Muscle layer of colon (tissue), 2 donors: Measurements from ENCODE around the gene FLT1.

Experiments used
- H3K27ac ChIP-seq: one replicate; pipeline ENCODE4 v1.7.0; 2013; ENCODE audit warnings: low read depth, mild to moderate bottlenecking, low read length, moderate library complexity
- H3K27me3 ChIP-seq, 2 donors: one replicate each; pipeline ENCODE4 v1.7.0; 2013; ENCODE audit warnings: low read length in 2 of 2, mild to moderate bottlenecking in 2 of 2; ENCODE audit not compliant: insufficient read depth in 2 of 2, control insufficient read depth in 1 of 2
- H3K36me3 ChIP-seq: one replicate; pipeline ENCODE4 v1.7.0; 2013; ENCODE audit warnings: mild to moderate bottlenecking, low read length; ENCODE audit not compliant: insufficient read depth
- H3K4me1 ChIP-seq: one replicate; pipeline ENCODE4 v1.7.0; 2013; ENCODE audit warnings: mild to moderate bottlenecking, low read length; ENCODE audit not compliant: insufficient read depth
- H3K4me3 ChIP-seq, 2 donors: one replicate each; pipeline ENCODE4 v1.7.0; 2013; ENCODE audit warnings: low read length in 2 of 2, low read depth in 1 of 2, mild to moderate bottlenecking in 1 of 2, moderate library complexity in 1 of 2
- H3K9ac ChIP-seq: one replicate; pipeline ENCODE4 v1.7.0; 2013; ENCODE audit warnings: low read length
- H3K9me3 ChIP-seq: one replicate; pipeline ENCODE4 v1.7.0; 2013; ENCODE audit warnings: mild to moderate bottlenecking, low read length
- donor health status: abdominal sarcoma.
- donor health status: Adenocarcinoma of cecum.

The FLT1 gene

DNA sequence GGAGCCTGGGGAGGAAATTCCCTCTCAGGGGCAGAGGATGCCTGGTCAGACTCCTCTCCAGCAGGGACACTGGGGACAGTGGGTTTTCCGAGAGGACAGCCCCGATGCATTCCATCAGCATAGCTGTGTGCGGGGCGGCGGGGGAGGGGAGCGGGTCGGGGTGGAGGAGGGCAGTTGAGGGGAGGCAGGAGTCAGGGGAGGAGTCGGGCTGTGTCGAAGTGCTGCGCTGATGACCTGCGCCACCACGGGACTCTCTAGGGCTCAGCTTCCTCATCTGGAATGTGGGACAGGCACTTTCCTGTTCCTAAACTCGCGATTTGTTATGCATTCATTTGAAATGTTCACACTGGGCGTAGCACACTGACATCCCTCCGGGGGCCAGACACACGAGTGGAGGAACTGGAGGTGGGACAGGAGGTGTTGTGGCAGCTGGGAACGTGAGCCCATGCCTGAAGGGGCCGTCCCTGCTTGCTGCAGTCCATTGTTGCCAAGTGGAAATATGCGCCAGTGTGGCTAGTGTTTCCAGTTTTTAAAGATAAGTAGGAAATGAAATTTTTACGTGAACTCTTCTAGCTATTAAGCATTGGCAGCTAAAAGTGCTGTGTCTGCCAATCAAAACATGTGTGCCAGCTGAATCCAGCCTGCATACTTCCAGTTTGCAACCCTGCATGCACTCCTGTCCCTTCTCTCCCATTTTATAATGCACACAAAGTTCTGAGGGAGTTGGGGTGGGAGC, 43.3 kb downstream of the FLT1 start:
- Histone ChIP-seq H3K9ac (no peak overlapping the region), H3K36me3 (no peaks in the 10 kb centered on the region), H3K4me3 (no peak overlapping the region), H3K27ac (no peak overlapping the region), H3K27me3 (no peaks in the 10 kb centered on the region), H3K4me1 (no peaks in the 10 kb centered on the region), H3K9me3 (no peaks in the 10 kb centered on the region)

DNA sequence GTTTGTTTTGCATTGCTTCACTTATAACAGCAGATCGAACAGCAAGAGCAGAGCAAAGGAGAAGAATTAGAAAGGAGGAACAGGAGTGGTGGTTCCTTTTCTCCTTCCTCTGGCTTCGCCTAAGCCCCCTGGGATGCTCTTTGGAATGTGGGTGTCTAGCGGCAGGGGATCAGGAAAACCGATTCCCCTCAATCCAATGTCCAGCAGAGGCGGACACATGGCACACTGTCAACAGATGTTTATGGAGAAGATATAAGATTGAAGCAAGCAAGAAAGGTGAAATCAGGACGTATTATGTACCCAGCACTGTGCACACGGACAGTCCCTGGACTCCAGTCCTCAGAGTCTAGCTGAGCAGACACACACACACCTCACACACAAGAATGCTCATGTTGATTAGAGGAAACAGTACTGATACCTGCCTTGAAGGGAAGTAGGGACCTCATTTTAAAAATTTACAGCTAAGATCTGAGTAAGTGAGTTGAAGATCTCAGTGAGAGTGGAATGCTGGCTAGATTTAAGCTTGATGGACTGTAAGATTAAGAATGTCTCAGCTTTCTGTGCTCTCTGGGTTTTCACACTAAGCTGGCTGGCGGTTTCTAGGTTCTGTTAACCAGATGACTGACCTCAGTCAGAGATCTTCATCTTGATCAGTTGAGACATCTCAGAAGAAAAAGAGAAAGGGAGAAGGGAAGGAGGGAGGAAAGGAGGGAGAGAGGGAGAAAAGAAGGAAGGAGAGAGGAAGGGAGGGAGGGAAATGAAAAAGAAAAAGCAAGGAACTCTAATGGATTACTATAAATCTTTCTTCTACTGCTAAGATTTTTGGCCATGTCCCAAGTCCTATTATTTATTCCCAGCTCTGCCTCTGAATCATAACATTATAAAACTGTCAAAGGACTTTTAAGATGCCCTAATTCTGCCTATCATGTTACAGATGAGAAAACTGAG, 44.8 kb downstream of the FLT1 start:
- Histone ChIP-seq H3K4me3 (no peak overlapping the region), H3K9me3 (no peaks in the 10 kb centered on the region), H3K27ac (no peak overlapping the region), H3K36me3 (no peaks in the 10 kb centered on the region), H3K4me1 (no peaks in the 10 kb centered on the region), H3K27me3 (no peaks in the 10 kb centered on the region), H3K9ac (no peak overlapping the region)

DNA sequence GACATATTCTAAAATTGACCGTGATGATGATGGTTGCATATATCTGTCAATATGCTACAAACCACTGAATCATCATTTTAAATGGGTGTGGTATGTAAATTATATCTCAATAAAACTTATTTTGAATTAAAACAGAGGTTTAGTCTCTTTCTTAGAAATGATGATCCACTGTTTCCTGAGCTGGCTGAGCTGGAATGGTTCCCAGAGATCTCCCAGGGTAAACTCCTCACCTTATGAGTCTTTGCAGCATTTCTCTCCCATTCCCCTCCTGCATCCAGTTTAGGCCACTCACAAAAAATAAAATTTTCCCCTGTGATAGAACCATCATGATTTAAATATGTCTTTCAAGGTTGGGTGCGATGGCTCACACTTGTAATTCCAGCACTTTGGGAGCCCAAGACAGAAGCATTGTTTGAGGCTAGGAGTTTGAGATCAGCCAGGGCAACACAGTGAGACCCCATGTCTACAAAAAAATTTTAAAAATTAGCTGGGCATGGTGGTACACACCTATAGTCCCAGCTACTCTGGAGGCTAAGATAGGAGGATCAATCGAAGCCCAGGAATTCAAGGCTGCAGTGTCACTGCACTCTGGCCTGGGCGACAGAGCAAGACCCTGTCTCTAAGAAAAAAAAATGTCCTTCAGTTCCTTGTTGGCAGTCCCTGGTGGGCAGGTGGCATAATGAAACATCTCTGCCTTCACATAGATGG, 46.1 kb downstream of the FLT1 start:
- H3K9me3 ChIP-seq, result no peaks in the 10 kb centered on the region
- H3K27me3 ChIP-seq, result no peaks in the 10 kb centered on the region
- no peaks in the 10 kb centered on the region for H3K4me1 ChIP-seq
- no peak overlapping the region for H3K4me3 ChIP-seq
- H3K9ac ChIP-seq, result no peak overlapping the region
- no peaks in the 10 kb centered on the region for H3K36me3 ChIP-seq
- H3K27ac ChIP-seq, result no peak overlapping the region

DNA sequence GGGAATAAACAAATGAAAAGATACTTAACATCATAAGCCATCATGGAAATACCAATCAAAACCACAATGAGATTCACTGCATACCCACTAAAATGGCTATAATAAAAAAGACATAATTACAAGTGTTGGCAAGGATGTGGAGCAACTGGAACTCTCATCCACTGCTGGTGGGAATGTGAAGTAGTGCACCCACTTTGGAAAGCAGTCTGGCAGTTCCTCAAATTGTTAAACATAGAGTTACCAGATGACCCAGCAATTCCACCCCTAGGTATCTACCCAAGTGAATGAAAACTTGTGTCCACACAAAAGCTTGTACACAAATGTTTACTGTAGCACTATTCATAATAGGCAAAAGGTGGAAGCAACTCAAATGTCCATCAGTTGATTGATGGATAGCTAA, 46.9 kb downstream of the FLT1 start:
- no peak overlapping the region for H3K9ac ChIP-seq
- no peaks in the 10 kb centered on the region for H3K4me1 ChIP-seq
- no peaks in the 10 kb centered on the region for H3K36me3 ChIP-seq
- H3K9me3 ChIP-seq, result no peaks in the 10 kb centered on the region
- H3K4me3 ChIP-seq, result no peak overlapping the region
- no peaks in the 10 kb centered on the region for H3K27me3 ChIP-seq
- no peak overlapping the region for H3K27ac ChIP-seq

DNA sequence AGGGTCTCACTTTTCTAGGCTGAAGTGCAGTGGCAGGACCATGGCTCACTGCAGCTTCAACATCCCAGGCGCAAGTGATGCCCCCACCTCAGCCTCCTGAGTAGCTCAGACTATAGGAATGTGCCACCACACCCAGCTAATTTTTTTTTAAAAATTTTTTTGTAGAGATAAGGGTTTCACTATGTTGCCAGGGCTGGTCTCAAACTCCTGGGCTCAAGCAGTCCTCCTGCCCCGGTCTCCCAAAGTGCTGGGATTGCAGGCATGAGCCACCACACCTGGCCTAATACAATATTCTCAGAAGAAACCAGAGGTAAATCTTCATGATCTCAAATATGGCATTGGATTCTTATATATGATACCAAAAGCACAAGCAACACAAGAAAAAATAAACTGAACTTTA, 47.7 kb downstream of the FLT1 start:
- Histone ChIP-seq H3K4me1 (no peaks in the 10 kb centered on the region), H3K4me3 (no peak overlapping the region), H3K9me3 (no peaks in the 10 kb centered on the region), H3K36me3 (no peaks in the 10 kb centered on the region), H3K27ac (no peak overlapping the region), H3K27me3 (no peaks in the 10 kb centered on the region), H3K9ac (no peak overlapping the region)

DNA sequence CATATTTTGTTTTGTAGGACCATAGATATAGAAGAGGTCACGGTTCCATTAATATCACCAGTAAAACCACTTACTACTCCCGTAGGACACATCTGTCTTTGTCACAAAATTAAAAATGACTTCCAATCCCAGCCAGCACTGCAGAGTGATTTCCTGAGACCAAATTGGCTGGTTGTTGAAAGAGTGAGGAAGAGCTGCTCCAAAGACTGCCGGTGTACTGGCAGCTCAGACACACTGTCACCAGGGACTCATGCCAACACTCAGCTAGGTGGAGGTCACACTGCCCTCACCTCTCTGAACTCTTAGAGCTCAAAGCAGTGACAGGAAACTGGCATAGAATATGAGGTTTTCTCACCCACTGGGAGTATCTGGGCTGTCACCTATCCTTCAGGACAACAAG, 52.1 kb downstream of the FLT1 start:
- Histone ChIP-seq H3K9me3 (peaks cover 5% of the 10 kb centered on the region), H3K9ac (no peak overlapping the region), H3K27me3 (no peaks in the 10 kb centered on the region), H3K36me3 (no peaks in the 10 kb centered on the region), H3K27ac (no peak overlapping the region), H3K4me1 (no peaks in the 10 kb centered on the region), H3K4me3 (no peak overlapping the region)

DNA sequence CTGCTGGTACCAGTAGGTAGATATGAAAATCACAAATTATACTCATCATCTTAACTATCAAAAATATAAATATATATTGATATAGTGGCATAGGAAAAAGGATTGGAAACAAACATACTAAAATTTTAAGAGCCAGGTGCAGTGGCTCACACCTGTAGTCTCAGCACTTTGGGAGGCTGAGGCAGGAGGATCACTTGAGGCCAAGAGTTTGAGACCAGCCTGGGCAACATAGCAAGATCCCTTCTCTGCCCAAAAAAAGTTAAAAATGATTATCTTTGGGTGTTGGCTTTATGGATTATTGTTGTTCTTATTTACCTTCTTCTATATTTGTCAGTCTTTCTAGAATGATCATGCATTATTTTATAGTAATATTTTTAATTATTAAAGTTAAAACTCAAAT, 53.4 kb downstream of the FLT1 start:
- Histone ChIP-seq H3K36me3 (no peaks in the 10 kb centered on the region), H3K9me3 (peaks cover 5% of the 10 kb centered on the region), H3K27me3 (no peaks in the 10 kb centered on the region), H3K4me1 (no peaks in the 10 kb centered on the region), H3K9ac (no peak overlapping the region), H3K4me3 (no peak overlapping the region), H3K27ac (no peak overlapping the region)

DNA sequence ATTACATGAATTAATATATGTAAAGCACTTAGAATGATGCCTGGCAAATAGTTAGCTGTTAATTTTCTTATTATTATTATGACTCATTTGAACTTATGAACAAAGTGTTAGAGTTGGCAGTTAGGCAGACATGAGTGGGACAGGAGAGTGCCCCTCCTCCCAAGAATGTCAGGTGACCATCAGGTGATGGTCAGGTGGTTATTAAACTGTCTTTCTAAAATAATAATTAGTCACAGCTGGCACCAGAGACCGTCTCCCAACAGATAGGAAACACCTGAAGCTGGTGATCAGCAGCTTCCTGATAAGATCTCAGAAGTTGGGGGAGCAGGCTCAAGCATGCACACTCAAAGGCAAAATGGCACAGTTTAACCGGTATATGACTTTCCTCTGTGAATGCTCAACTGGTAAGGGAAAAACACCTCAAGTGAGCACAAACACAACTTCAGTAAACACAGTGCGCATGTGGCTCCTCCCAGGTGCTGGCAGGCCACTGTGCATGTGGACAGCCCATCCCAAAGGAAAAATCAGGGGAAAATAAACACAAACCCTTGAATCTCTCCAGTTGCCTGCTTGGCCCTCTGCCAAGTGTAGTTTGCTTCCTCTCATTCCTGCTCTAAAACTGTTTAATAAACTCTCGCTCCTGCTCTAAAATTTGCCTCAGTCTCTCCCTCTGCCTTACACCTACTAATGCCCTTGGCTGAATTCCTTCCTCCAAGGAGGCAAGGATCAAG, 54.0 kb downstream of the FLT1 start:
- H3K27me3 ChIP-seq, result no peaks in the 10 kb centered on the region
- no peaks in the 10 kb centered on the region for H3K4me1 ChIP-seq
- H3K9me3 ChIP-seq, result peaks cover 5% of the 10 kb centered on the region
- H3K9ac ChIP-seq, result no peak overlapping the region
- H3K4me3 ChIP-seq, result no peak overlapping the region
- H3K27ac ChIP-seq, result no peak overlapping the region
- H3K36me3 ChIP-seq, result no peaks in the 10 kb centered on the region

DNA sequence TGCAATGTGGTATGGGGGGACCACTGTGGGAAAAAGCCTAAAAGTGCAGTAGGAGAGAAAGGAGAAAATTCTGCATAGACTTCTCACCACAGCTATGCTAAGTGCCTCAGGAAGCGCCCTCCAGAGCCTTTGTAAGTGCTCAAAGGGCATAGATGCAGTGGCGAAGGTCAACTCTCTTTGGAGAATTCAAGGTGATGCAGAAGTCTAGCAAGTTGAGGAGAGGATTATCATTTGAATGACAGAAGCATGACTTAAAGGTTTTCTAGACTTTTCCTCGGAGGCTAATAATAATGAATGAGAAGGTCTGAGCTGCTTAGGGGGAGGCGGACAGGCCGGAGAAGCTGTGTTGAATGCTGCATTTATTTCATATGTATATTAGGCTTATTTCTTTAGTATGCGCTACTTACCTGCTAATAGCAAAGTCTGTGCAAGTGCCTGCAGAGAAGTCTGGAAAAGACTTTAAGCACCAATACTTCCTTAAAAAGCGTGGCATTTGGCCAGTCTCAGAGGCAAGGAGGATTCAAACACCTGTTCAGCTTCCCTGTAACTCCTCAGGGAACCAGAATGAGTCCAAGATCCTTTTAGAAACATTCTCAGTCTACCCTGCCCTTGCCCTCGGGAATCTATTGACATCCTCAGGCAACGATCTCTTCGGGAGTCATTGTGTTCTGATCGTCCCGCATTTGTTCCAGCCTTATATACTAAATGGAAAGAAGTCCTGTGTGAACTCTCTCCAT, 56.2 kb downstream of the FLT1 start:
- H3K27me3 ChIP-seq, result no peaks in the 10 kb centered on the region
- no peaks in the 10 kb centered on the region for H3K4me1 ChIP-seq
- no peak overlapping the region for H3K27ac ChIP-seq
- no peaks in the 10 kb centered on the region for H3K36me3 ChIP-seq
- H3K4me3 ChIP-seq, result no peak overlapping the region
- no peak overlapping the region for H3K9ac ChIP-seq
- H3K9me3 ChIP-seq, result peaks cover 5% of the 10 kb centered on the region

DNA sequence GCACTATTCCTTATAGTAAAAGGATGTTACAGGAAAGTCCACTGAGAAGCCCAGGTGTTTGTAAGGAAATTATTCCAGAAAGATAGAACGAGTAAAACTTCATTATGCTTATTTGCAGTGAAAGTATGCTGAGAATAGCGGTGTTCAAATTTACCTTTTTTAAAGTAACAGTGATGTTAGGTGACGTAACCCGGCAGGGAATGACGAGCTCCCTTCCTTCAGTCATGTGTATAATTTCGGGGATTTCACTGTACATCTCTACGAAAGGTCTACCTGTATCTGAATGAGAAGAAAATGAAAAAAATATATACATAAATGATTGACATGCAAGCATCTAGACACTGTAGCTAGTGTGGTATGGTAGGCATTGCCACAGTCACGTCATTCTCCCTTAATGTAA, 56.9 kb downstream of the FLT1 start:
- Histone ChIP-seq H3K4me3 (no peak overlapping the region), H3K36me3 (no peaks in the 10 kb centered on the region), H3K9ac (no peak overlapping the region), H3K27ac (no peak overlapping the region), H3K9me3 (peaks cover 5% of the 10 kb centered on the region), H3K27me3 (no peaks in the 10 kb centered on the region), H3K4me1 (no peaks in the 10 kb centered on the region)
